Right renal pelvis (tissue), 4 donors: ENCODE data around the gene LIMS4. TPM values are rescaled to one million over a fixed set of nuclear protein-coding genes. Genes with fewer than 3 reads are reported as not detected.
"Not testable (repeated sequence)": the region's sequence is repeated elsewhere in the genome, so short reads cannot be mapped to it uniquely, and the experiment has no call there.

ENCODE experiments used
- DNase-seq, 4 donors: peaks; one replicate each; pipeline ENCODE4 v3.0.0-alpha.2; 2013; ENCODE audit warnings: low read depth in 4 of 4, low spot score in 3 of 4, missing footprints in 1 of 4
- polyA plus RNA-seq, 4 donors: library from polyadenylated mRNA; unstranded; fragments of 120-200 nt; gene quantifications; one replicate each; pipeline ENCODE4 v1.2.1, GENCODE V29; 2013; ENCODE audit not compliant: insufficient read length in 4 of 4

LIMS4 gene, protein sequence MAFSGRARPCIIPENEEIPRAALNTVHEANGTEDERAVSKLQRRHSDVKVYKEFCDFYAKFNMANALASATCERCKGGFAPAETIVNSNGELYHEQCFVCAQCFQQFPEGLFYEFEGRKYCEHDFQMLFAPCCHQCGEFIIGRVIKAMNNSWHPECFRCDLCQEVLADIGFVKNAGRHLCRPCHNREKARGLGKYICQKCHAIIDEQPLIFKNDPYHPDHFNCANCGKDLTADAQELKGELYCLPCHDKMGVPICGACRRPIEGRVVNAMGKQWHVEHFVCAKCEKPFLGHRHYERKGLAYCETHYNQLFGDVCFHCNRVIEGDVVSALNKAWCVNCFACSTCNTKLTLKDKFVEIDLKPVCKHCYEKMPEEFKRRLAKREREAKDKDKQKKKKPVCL
- 1 to 10 TPM; 1.1 to 2.4 (median 1.4) TPM for polyA plus RNA-seq

DNA sequence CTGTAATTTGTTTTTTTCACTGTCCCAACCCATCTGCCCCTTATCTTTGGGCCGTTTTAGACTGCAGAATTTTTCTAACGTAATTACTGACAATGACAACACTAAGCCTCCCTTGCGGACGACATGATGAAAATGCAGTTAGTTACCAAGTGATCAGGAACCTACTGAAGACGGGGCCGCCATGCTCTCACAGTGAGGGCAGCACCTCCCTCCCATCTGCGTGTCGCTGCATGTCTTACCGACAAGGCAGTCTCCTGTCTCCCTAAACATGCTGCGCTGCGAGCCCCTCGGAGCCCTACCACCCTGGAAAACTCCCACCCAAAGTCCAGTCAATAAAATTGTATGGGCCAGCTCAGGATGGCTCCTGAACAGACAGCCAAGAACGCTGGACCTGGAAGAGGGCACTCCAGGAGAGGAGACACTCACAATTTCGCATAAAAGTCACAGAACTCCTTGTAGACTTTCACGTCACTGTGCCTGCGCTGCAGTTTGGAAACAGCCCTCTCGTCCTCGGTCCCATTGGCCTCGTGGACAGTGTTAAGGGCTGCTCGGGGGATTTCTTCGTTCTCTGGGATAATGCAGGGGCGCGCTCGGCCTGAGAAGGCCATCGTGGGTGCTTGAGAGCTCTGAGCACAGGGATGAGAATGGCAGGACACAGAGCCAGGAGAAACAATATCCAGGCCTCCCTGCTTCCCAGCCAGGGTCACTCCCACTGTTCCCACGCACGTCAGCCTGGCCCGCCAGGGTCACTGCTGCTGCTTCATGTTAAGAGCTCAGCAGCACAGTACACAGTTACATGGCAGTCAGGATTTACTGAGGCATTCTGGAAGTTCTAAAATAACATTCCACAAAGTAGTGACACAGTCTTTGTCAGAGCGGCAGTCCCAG lies at the start of gene LIMS4:
Gene LIMS4, minus strand, starts transcription at position 646 of the 888 bp plus-strand sequence. Its CDS starts 38 bp downstream, at position 608.
- not testable (repeated sequence) for DNase-seq

DNA sequence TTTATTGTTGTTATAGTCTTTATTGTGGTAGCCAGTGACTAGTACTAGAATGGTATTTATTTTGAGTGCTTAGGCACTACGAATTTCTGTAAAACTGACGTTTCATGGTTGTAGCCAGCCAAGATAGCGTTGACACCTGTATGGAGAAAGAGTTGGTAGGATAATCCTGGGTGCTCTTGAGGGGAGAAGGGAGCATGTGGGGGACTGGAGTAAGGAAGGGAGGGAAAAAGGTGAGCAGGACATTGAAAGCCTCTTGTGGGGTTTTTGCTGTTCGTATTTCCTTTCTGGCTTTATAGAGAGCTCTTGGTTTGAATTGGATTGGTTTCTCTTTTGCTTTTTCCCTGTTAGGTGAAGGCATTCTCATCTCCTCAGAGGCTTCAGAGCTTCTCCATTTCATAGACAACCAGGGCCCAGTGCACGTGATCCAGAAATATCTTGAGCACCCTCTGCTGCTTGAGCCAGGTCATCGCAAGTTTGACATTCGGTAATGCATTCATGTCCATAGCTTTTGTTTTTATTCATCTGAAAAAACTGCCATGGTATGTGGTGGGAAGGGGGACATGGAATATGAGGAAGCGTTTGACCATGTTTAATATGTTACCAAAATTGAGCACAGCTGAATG lies 27.2 kb upstream of the LIMS4 start:
- not testable (repeated sequence) for DNase-seq

DNA sequence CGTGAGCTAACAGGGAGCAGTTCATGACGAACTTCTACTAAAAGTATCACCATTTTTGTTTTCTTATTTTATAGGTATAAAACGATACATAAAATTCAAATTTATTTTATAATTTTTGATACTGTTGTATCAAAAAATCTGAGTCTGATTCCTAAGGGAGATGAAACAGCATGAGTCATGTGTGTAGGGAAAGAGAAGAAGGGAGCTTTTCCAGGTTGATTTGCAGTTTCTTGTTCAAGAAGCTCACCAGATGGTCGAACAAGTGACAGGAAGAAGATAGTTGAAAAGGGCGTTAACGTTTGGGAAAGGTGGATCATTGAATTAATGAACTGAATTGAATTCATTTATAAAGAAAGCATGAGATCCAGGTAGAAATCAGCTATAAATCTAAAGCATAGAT lies 23.4 kb upstream of the LIMS4 start:
- DNase-seq = not testable (repeated sequence)

DNA sequence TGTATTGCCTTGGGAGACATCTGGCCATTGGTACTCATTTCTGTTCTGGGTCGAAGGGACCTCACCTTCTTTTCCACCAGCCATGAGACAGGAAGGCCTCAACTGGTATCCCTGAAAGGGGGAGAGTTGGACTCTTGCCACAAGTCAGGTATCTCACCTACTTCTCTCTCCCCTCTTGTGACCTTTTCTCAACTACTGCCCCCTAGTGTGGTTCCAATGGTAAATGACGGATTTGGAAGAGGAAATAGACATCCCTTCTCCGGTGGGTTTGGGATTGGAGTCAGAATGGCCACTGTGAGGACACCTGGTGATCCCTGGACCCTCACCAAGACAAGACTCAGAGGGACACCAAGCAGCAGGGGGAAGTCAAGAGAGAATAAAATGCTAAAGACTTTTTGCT lies 21.9 kb upstream of the LIMS4 start:
- not testable (repeated sequence) for DNase-seq

DNA sequence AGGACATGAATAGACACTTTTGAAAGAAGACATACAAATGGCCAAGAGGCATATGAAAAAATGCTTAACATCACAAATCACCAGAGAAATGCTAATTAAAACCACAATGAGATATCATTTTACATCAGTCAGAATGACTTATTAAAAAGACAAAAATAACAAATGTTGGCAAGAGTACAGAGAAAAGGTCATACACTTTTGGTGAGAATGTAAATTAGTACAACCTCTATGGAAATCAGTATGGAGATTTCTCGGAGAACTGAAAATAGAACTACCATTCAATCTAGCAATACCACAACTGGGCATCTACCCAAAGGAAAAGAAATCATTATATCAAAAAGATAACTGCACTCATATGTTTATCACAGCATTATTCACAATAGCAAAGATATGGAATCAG lies 16.4 kb upstream of the LIMS4 start:
- not testable (repeated sequence) for DNase-seq

DNA sequence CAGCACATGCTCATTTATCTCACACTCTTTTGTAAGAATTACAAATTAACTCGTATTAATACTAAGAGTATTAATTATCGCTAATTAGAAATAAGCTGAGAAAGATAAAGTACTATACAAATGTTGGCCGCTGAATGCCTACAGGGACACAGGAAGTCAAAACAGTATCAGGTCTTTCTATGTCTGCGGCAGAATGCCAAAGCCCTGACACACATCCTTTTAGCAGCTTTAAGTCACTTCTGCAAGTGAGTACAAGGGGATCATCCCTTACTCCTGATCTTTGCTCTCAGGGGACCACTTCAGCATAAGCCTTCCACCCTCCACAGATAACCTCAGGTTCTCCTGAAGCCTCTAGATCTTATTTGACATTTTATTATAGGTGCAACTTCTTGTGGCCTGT lies 10.1 kb upstream of the LIMS4 start:
- DNase-seq = not testable (repeated sequence)

DNA sequence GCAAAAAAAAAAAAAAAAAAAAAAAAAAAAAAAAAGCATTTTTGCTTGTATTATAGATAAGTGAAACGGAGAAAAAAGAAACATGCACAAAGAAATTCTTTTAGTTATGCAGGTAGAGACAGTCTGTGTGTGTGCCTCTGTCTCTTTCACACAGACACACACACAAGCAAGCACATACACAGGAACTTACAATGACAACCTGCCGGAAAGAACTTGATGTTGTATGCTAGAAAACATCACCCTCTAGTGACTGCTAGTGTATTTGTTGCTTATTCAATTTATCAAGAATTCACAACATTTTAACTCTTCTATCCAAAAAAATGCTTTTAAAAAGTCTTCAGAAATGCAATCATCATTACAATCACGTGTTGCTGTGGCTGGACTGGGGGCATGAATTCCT lies 8.6 kb upstream of the LIMS4 start:
- DNase-seq = not testable (repeated sequence)

DNA sequence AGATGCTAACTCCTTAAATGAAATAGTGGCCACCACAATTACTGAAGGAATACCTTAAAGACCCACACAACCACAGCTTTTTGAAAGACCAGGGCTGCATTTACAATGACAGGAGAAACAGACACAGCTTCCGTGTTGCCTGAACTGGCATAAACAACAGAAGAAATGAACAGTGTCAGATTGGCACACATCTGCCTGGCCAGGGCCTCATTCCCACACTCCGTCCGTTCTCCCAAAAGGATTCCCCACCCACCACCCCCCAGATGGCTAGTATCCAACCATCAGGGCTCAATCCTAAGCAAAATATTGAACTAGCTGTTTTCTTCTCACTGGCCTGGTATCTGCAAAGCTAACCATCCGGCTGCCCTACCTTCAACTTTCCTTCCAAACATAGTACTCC lies 7.5 kb upstream of the LIMS4 start:
- DNase-seq = not testable (repeated sequence)

DNA sequence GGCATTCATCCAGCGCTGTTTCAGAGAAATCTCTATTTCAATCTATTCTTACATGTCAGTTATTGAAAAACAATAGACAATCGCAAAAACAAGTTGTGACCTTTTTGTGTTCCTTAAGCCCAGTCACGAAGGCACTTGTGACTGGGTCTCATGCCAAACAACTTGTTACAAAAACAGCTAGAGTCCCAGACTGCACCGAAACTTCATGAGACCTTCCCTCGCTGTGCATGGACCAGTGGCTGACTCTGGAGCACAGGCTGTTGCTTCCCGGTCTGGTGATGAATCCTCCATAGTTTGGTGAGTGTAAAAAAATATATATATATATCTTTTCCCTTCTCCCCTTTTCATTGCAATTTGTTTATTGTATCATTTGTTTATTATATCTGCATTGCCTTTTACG lies 4.8 kb upstream of the LIMS4 start:
- DNase-seq = not testable (repeated sequence)

DNA sequence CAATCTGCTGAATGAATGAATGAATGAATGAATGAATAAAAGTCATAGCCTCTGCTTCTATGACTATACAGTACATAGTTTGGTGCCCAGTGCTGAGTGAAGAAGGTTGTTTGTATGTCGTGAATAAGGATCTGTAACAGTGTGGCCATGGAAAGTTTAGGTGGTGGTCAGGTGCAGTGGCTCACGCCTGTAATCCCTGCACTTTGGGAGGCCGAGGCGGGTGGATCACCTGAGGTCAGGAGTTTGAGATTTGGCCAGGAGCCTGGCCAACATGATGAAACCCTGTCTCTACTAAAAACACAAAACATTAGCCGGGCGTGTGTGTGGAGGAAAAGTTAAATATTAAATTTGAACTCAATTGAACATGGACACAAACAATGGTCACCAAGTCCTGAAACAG lies 4.3 kb upstream of the LIMS4 start:
- not testable (repeated sequence) for DNase-seq

DNA sequence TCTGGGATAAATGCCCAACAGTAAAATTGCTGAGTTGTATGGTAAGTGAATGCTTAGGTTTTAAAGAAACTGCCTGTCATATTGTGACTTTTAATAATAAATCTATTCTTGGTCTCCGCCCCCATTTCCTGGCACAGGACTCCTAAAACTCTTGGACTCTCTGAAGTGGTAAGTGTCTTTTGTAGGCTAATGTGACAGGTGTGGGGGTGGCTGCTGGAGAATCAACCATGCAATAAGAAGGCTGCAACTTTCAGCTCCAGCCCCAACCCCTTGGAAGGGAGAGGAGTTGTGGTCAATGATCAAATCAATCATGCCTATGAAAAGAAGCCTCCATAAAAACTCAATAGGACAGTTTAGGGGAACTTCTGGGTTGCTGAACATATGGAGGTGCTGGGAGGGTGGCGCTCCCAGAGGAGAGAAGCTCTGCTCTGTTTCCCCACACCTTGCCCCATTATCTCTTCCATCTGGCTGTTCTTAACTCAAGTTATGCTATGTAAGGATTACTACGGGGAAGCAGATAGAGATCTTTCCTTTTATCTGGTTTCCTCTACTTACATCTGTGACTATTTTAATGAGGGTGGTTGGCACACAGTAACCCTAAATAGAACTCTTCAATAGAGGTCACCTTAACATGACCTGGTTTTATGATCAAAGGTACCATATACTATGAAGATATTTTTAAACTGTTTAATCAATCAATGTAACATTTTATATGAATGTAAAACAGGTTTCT lies 3.2 kb upstream of the LIMS4 start:
- not testable (repeated sequence) for DNase-seq

DNA sequence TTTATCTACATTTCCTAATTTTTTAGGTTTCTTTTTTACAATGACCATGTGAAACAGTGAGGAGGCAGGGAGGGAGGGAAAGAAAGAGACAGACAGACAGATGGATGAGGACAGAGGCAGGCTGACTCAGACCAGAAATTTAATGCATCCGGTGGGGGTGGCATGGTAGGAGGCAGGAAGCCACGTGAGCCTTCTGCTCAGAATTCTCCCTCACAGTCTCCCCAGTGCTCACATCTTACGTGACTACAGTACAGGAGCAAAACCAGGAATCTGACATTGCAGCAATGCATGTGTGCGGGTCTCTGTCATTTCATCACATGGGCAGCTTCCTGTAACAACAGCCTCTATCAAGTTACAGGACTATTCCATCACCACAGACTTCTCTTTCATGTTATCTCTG lies 2.3 kb upstream of the LIMS4 start:
- not testable (repeated sequence) for DNase-seq

DNA sequence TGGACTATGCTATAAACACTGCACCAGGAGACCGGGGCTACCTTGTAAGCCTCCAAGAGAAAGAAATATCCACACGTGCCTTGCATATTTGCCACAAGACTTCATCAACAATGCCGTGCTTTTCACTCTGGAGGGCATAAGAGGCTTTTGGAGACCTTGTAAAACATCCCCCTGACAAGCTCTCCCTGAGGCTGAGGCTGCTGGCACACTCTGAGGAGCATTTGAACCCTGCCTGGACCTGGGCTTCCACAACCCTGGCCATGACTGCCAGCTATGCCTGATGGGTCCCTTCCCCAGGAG lies 393 bp upstream of the LIMS4 start:
- DNase-seq = not testable (repeated sequence)

DNA sequence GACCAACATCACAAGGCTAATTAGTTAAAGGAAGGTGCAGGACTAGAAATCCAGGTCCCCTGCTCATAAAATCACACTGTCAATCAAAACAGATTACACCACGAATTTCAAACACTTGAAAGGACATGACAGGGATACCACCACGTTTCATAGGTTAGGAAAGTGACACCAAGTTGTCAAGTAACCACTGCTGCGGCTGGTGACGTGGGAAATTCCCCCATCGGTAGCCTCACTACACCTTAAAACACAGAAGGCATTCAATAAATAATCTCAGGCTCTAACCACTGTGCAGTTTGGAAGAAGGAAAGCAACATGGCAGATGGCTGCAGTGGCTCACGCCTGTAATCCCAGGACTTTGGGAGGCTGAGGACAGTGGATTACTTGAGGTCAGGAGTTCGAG lies 3.7 kb downstream of the LIMS4 start:
- not testable (repeated sequence) for DNase-seq

DNA sequence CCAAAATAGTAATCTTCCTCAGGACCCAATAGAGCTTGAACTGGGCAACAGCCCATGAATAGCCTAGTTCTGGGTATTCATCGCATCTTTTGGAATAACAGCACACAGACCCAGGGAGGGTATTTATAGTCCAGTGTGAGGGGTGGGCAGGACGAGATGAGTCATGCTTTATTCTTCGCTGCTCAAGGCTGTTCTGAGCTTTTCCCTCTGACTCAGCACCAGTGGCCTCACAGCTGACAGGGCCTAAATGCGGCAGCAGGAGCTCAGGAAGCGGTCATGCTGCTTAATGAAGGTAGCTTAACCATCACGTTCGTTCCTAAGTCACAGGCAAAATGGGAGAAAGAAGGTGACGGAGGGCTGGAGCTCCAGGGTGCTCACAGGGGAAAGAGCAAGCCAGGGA lies 7.3 kb downstream of the LIMS4 start:
- not testable (repeated sequence) for DNase-seq

DNA sequence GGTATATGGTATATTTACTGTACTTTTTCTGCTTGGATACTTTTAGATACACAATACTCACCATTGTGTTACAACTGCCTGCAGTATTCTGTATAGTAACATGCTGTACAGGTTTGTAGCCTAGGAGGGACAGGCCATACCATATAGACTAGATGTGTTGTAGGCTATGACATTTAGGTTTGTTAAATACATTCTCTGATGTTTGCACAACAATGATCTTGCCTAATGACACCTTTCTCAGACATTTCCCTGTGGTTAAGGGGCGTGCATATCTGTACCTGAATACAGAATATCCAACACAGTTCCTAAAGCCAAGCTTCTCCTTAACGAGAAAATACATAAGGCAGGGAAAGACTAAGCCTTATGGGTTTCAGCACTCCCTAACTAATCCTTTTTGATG lies 10.2 kb downstream of the LIMS4 start:
- not testable (repeated sequence) for DNase-seq

DNA sequence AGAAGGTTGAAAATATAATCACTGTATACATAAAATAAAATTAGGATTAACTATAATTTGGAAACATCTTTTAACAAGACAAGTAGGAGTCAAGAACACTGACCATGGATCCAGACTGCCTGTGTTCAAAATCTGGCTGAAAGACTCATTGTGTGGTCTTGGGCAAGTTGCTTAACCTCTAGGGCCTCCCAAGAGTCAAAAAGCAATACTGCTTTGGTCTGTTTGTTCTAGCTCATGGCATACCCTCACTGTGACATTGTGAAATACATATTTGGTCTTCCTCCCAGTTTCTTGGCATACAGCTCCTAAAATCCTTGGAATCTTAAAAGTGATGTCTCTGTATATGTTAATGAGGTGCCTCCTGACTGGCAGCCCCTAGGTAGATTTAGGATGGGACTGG lies 12.3 kb downstream of the LIMS4 start:
- DNase-seq = not testable (repeated sequence)

DNA sequence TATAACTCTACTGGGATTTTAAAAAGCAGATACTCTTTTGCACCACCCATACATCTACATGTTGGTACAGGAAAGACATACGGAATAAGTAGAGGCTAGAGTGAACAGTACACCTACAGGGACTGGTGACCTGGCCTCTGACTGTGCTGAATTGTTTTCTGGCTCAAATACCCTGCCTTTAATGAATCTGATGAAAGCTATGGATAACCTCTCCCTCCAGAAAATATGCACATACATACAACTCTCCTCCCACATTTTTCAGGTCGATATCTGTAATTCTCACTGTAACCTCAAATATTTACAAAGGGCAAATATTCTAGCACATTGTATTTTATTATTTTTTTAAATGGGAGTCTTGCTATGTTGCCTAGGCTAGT lies 15.4 kb downstream of the LIMS4 start:
- not testable (repeated sequence) for DNase-seq

DNA sequence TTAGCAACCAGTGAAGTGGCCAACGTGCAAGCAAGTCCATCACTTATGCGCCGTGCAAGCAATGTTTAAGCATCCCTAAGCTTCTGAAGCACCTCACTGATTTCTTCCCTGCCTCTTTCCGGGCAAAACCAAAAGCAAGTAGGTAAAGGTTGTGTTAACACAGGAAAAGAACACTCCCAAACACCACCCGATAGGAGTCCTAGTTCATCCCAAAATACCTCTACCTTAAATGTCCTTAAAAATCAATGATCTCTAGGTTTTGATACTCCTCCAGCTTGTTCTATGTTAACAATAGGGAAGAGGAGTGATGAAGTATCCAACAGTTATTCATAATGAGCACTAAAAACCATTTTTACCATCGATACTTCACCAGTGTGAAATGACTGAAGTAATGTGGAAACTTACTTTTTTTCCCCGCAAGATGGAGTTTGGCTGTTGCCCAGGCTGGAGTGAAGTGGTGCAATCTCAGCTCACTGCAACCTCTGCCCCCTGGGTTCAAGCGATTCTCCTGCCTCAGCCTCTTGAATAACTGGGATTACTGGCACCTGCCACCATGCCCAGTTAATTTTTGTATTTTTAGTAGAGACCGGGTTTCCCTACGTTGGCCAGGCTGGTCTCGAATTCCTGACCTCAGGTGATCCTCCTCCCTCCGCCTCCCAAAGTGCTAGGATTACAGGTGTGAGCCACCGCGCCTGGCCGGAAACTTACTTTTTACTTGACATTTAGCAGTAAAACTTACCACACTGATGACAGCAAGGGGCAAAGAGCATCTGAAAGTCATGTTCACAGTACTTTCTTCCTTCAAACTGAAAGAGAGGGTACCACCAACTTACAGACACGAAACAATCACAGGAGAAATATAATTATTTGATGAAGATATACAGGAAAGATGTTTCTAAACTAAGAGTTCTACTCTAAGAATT lies 16.1 kb downstream of the LIMS4 start:
- DNase-seq = not testable (repeated sequence)
